PC-3 (cell line): ENCODE data around the gene DHX57. TPM values are rescaled to one million over a fixed set of nuclear protein-coding genes. Genes with fewer than 3 reads are reported as not detected.

Experiments
- ATAC-seq: fragments of 200-7000 bp; cut with Tn5 transposase; 2 replicates; pipeline ENCODE4 v1.9.1; 2020; ENCODE audit warnings: mild to moderate bottlenecking, moderate library complexity
- BruUV-seq: library from RNA; stranded (reverse); fragments of 400-500 nt; replicated peaks from 2 replicates; lab custom pipeline; 2021; lab: Mats Ljungman, UMichigan
- CTCF ChIA-PET: fragments of 300-600 bp; sonication (Branson Sonifier 250); formaldehyde crosslinking; loops from one replicate; lab custom pipeline; 2022; ENCODE audit warnings: antibody characterized with exemption; lab: Charles Lee
- POLR2A ChIA-PET: fragments of 300-600 bp; sonication (Branson Sonifier 250); formaldehyde crosslinking; loops from one replicate; lab custom pipeline; 2022; ENCODE audit warnings: antibody characterized with exemption; ENCODE audit not compliant: unreplicated experiment; lab: Charles Lee
- DNase-seq: peaks from one replicate; pipeline ENCODE4 v3.0.0-alpha.2; 2015
- H2AFZ ChIP-seq: fragments of 300-600 bp; sonication (generic); 2 replicates; pipeline ENCODE4 v1.6.0; 2016; ENCODE audit warnings: antibody characterized with exemption, low read length
- H3F3A ChIP-seq: fragments of 300-600 bp; sonication (generic); one replicate; pipeline ENCODE4 v1.6.0; 2017; ENCODE audit warnings: antibody characterized with exemption, low read length, control low read depth, mild to moderate bottlenecking; ENCODE audit not compliant: unreplicated experiment
- H3K27ac ChIP-seq: fragments of 300-600 bp; sonication (generic); 2 replicates; pipeline ENCODE4 v1.5.1; 2016; ENCODE audit warnings: mild to moderate bottlenecking, low read length
- H3K27me3 ChIP-seq: fragments of 300-600 bp; sonication (generic); 2 replicates; pipeline ENCODE4 v1.6.1; 2016; ENCODE audit warnings: low read length, mixed read lengths
- H3K36me3 ChIP-seq: fragments of 300-600 bp; sonication (generic); 2 replicates; pipeline ENCODE4 v1.6.1; 2016; ENCODE audit warnings: low read depth, mixed run types, low read length, mixed read lengths
- H3K4me1 ChIP-seq: fragments of 300-600 bp; sonication (generic); 2 replicates; pipeline ENCODE4 v1.5.1; 2016; ENCODE audit warnings: low read length; ENCODE audit not compliant: insufficient read depth
- H3K4me2 ChIP-seq: fragments of 300-600 bp; sonication (generic); 2 replicates; pipeline ENCODE4 v1.6.0; 2016; ENCODE audit warnings: low read length
- H3K4me3 ChIP-seq: fragments of 300-600 bp; sonication (generic); 2 replicates; pipeline ENCODE4 v1.5.1; 2016; ENCODE audit warnings: mild to moderate bottlenecking, low read length, mixed read lengths
- H3K79me2 ChIP-seq: fragments of 300-600 bp; sonication (generic); 2 replicates; pipeline ENCODE4 v1.6.1; 2017; ENCODE audit warnings: low read length, mixed read lengths
- H3K9ac ChIP-seq: fragments of 300-600 bp; sonication (generic); 2 replicates; pipeline ENCODE4 v1.6.0; 2016; ENCODE audit warnings: mild to moderate bottlenecking, low read length
- H3K9me2 ChIP-seq: fragments of 300-600 bp; sonication (generic); replicated peaks from 2 replicates; pipeline ENCODE4 v1.6.1; 2016; ENCODE audit warnings: mixed run types, low read length, mixed read lengths
- H3K9me3 ChIP-seq: fragments of 300-600 bp; sonication (generic); 2 replicates; pipeline ENCODE4 v1.6.1; 2016; ENCODE audit warnings: low read length, mixed read lengths
- H4K20me1 ChIP-seq: fragments of 300-600 bp; sonication (generic); 2 replicates; pipeline ENCODE4 v1.6.1; 2016; ENCODE audit warnings: low read length, mixed read lengths
- EZH2 ChIP-seq: fragments of 300-600 bp; sonication (generic); IDR thresholded peaks from one replicate; pipeline ENCODE4 v1.6.1; 2017; ENCODE audit warnings: antibody characterized with exemption, mild to moderate bottlenecking, low read length; ENCODE audit not compliant: unreplicated experiment
- EZH2phosphoT487 ChIP-seq: fragments of 300-600 bp; sonication (generic); IDR thresholded peaks from 2 replicates; pipeline ENCODE4 v1.6.1; 2018; ENCODE audit warnings: mild to moderate bottlenecking, antibody characterized with exemption, low read length, borderline replicate concordance
- intact Hi-C: fragments of 100-400 bp; cut with micrococcal nuclease; formaldehyde crosslinking; loops from 2 replicates; pipeline ENCODE4 v1.9.0; 2023
- total RNA-seq: library from RNA; depleted of rRNA; stranded (reverse); fragments of >200 nt; gene quantifications from 2 replicates; pipeline ENCODE4 v1.2.3, GENCODE V29; 2014
- TF ChIP-seq, protein P1 (sequence below): fragments of 300-600 bp; sonication (generic); conservative IDR thresholded peaks from 2 replicates; pipeline ENCODE4 v1.5.1; 2017; ENCODE audit warnings: antibody characterized with exemption, low read depth, mild to moderate bottlenecking, low read length

DHX57 gene
- total RNA-seq, 1 experiment from 2014 or later = 17.5 TPM

DNA sequence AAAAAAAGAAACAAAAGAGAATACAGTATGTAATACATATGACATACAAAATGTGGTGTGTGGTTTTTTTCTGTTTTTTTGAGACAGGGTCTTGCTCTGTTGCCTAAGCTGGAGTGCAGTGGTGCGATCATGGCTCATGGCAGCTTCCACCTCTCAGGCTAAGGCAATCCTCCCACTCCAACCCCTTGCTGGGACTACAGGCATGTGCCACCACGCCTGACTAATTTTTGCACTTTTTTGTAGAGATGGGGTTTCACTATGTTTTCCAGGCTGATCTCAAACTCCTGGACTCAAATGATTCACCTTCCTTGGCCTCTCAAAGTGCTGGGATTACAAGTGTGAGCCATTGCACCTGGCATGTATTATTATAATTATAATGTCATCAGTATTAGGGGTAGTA, 38.9 kb downstream of the DHX57 start:
- H3K79me2 ChIP-seq = no peaks in the 10 kb centered on the region
- intact Hi-C loops = loop anchor here (5.0 kb wide), 1 partner anchor 94 kb away; no protein-coding TSS in a partner anchor
- no peak for DNase-seq

DNA sequence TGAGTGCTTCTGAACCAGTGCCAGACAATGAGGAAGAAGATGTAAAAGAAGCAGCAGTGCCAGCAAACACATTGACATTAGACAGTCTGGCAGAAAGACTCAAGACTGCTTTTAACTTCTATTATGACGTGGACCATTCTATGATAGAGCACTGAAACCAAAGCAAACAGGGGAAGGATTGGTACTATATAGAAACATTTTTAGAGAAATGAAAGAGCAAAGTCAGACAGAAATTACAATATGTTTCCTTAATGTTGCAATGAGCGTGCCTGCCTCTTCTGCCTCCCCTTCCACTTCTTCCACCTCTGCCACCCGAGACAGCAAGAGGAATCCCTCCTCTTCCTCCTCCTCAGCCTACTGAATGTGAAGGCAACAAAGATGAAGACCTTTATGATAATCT, 39.7 kb downstream of the DHX57 start:
- intact Hi-C loops = loop anchor here (5.0 kb wide), 1 partner anchor 94 kb away; no protein-coding TSS in a partner anchor

More for the DNA sequence above, 38.9 kb downstream of the DHX57 start:
- TF ChIP-seq EZH2 (no peak), EZH2phosphoT487 (no peak)
- TF ChIP-seq, protein P1, sequence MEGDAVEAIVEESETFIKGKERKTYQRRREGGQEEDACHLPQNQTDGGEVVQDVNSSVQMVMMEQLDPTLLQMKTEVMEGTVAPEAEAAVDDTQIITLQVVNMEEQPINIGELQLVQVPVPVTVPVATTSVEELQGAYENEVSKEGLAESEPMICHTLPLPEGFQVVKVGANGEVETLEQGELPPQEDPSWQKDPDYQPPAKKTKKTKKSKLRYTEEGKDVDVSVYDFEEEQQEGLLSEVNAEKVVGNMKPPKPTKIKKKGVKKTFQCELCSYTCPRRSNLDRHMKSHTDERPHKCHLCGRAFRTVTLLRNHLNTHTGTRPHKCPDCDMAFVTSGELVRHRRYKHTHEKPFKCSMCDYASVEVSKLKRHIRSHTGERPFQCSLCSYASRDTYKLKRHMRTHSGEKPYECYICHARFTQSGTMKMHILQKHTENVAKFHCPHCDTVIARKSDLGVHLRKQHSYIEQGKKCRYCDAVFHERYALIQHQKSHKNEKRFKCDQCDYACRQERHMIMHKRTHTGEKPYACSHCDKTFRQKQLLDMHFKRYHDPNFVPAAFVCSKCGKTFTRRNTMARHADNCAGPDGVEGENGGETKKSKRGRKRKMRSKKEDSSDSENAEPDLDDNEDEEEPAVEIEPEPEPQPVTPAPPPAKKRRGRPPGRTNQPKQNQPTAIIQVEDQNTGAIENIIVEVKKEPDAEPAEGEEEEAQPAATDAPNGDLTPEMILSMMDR = no peak
- Histone ChIP-seq H3K27me3 (no peaks in the 10 kb centered on the region), H4K20me1 (no peaks in the 10 kb centered on the region), H3K4me1 (no peaks in the 10 kb centered on the region), H3K9me3 (no peaks in the 10 kb centered on the region), H3K36me3 (peaks cover 7% of the 10 kb centered on the region; the same call in 1 of the 2 replicates), H3K4me2 (no peak overlapping the region), H3K4me3 (no peak overlapping the region), H3K27ac (no peak overlapping the region), H3K9ac (no peak overlapping the region), H3K9me2 (no peaks in the 10 kb centered on the region), H3F3A (no peaks in the 10 kb centered on the region), H2AFZ (no peak overlapping the region)
- CTCF ChIA-PET = no interaction called here
- ATAC-seq = no peak
- POLR2A ChIA-PET = no interaction called here
- BruUV-seq = no TSS peak

More for the DNA sequence above, 39.7 kb downstream of the DHX57 start:
- Histone ChIP-seq H2AFZ (no peak overlapping the region), H3K79me2 (no peaks in the 10 kb centered on the region), H3F3A (no peaks in the 10 kb centered on the region), H3K36me3 (0 out of 2 replicates have a peak, but pooled peaks cover 6% of the 10 kb centered on the region), H3K27ac (no peak overlapping the region), H3K4me3 (no peak overlapping the region), H3K27me3 (no peaks in the 10 kb centered on the region), H3K4me1 (no peaks in the 10 kb centered on the region), H3K4me2 (no peak overlapping the region), H3K9me2 (no peaks in the 10 kb centered on the region), H4K20me1 (no peaks in the 10 kb centered on the region), H3K9ac (no peak overlapping the region), H3K9me3 (no peaks in the 10 kb centered on the region)
- ChIA-PET POLR2A (no interaction called here), CTCF (no interaction called here)
- DNase-seq = no peak
- TF ChIP-seq, protein P1 = no peak
- TF ChIP-seq EZH2 (no peak), EZH2phosphoT487 (no peak)
- BruUV-seq = no TSS peak
- no peak for ATAC-seq
